GM12891 (cell line): ENCODE data around the gene DMAC2.

Experiments
- DNase-seq: peaks from one replicate; pipeline ENCODE4 v3.0.0; 2011; ENCODE audit warnings: low spot score; ENCODE audit not compliant: insufficient read length
- FAIRE-seq: peaks from 2 replicates; lab custom pipeline; 2011; peaks lifted over from hg19 to GRCh38; lab: Jason Lieb, UNC
- PAX5 ChIP-seq: IDR thresholded peaks from 2 replicates; pipeline ENCODE4 v1.6.1; 2011; ENCODE audit warnings: low read length, moderate library complexity, mild to moderate bottlenecking; ENCODE audit not compliant: insufficient read depth, severe bottlenecking
- POLR2A ChIP-seq: IDR thresholded peaks from 2 replicates; pipeline ENCODE4 v1.6.1; 2011; ENCODE audit warnings: low read depth, low read length, control low read depth
- POLR2AphosphoS5 ChIP-seq: IDR thresholded peaks from 2 replicates; pipeline ENCODE4 v1.6.1; 2011; ENCODE audit warnings: low read depth, low read length, control low read depth
- POU2F2 ChIP-seq: IDR thresholded peaks from 2 replicates; pipeline ENCODE4 v1.6.1; 2011; ENCODE audit warnings: low read depth, mild to moderate bottlenecking, control low read depth, low read length, moderate library complexity
- SPI1 ChIP-seq: IDR thresholded peaks from 2 replicates; pipeline ENCODE4 v1.6.1; 2011; ENCODE audit warnings: low read depth, low read length, control low read depth
- TAF1 ChIP-seq: IDR thresholded peaks from 2 replicates; pipeline ENCODE4 v1.6.1; 2011; ENCODE audit warnings: low read depth, low read length, control low read depth

The DMAC2 gene

DNA sequence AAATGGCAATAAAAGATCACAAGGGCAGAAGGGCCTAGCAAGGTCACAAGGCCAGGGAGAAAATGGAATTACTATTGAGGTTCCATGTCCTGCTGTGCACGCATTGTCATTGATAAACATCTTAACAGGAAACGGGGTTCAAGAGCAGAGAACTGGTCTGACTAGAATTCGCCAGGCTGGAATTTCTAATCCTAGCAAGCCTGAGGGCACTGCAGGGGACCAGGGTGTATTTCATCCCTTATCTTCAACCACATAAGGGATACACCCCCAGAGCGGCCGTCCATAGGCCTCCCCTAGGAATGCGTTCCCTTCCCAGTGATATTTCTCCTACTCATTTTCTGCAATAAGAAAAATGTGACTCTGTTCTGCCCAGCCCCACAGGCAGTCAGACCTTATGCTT, 22.8 kb upstream of the DMAC2 start:
- FAIRE-seq (no peak), DNase-seq (no peak)
- TF ChIP-seq PAX5 (no peak), TAF1 (no peak), POU2F2 (no peak), POLR2A (no peak), SPI1 (no peak), POLR2AphosphoS5 (no peak)

DNA sequence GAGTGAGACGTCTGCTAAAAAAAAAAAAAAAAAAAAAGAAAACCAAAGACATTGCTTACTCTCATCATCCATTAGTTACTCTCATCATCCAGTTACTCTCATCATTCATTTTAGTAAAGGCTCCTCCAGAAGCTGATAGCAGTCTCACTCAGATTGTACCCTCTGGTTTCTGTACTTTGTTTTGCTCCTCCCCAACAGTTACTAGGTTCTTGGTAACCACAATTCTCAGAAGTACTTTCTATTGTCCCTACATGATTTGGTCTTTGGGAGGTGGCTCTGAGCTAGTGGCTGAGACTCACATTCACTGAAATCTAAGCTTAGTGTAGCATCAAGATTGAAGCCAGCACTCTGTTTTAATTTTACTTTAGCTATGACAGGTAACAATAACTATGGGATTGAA, 17.5 kb upstream of the DMAC2 start:
- DNase-seq: no peak
- no peak for TF ChIP-seq POU2F2
- TF ChIP-seq PAX5: no peak
- no peak for TF ChIP-seq POLR2AphosphoS5
- no peak for TF ChIP-seq SPI1
- TF ChIP-seq POLR2A: no peak
- TF ChIP-seq TAF1: no peak
- FAIRE-seq: peak; percentile 88

DNA sequence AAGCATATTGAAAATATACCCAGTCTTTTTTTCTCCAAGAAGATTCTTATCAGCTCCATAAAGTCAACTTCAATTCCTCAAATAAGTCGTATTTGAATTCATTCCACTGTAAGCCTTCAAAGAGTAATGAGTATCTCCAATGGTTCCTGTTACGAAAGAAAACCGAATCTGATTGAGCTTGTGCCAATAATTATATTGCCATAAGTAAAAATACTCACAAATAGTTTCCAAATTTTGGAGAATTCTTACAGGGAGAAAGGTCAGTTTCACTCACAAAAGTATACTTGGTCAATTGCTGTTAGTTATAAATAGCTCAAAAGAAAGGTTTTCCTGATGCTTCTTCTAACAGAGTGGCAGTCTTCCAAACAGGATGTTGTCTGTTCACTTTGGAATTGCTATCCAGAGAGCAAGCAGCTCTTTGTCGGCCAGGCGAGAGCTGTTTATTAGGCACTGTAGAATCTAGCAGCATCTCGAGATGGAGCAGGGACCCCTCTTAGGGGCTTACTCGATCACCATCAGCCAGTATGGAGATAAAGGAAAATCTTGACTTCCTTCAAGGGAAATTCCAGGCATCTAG, 16.7 kb upstream of the DMAC2 start:
- no peak for TF ChIP-seq TAF1
- no peak for TF ChIP-seq POLR2AphosphoS5
- TF ChIP-seq POU2F2: no peak
- no peak for TF ChIP-seq PAX5
- TF ChIP-seq POLR2A: no peak
- no peak for TF ChIP-seq SPI1
- no peak for FAIRE-seq
- no peak for DNase-seq

- TF ChIP-seq POLR2A: no peak
- no peak for TF ChIP-seq POU2F2
- no peak for TF ChIP-seq POLR2AphosphoS5
- TF ChIP-seq SPI1: no peak
- no peak for TF ChIP-seq PAX5
- TF ChIP-seq TAF1: no peak
- no peak for FAIRE-seq
- DNase-seq: no peak
Observed at GRCh38 chr19:41455936-41456335, 16.2 kb upstream of the DMAC2 start.

- TF ChIP-seq SPI1: no peak
- TF ChIP-seq TAF1: no peak
- TF ChIP-seq POLR2AphosphoS5: no peak
- no peak for TF ChIP-seq PAX5
- TF ChIP-seq POU2F2: no peak
- TF ChIP-seq POLR2A: no peak
- no peak for FAIRE-seq
Observed at GRCh38 chr19:41452584-41453275, 13.0 kb upstream of the DMAC2 start.

GRCh38 chr19:41449865-41450178, 10.1 kb upstream of the DMAC2 start:
- DNase-seq (no peak), FAIRE-seq (peak; percentile 31)
- no peak for TF ChIP-seq TAF1
- TF ChIP-seq POU2F2: no peak
- TF ChIP-seq POLR2A: no peak
- no peak for TF ChIP-seq PAX5
- TF ChIP-seq SPI1: no peak
- no peak for TF ChIP-seq POLR2AphosphoS5

More at GRCh38 chr19:41452584-41453275, 13.0 kb upstream of the DMAC2 start:
- no peak for DNase-seq

DNA sequence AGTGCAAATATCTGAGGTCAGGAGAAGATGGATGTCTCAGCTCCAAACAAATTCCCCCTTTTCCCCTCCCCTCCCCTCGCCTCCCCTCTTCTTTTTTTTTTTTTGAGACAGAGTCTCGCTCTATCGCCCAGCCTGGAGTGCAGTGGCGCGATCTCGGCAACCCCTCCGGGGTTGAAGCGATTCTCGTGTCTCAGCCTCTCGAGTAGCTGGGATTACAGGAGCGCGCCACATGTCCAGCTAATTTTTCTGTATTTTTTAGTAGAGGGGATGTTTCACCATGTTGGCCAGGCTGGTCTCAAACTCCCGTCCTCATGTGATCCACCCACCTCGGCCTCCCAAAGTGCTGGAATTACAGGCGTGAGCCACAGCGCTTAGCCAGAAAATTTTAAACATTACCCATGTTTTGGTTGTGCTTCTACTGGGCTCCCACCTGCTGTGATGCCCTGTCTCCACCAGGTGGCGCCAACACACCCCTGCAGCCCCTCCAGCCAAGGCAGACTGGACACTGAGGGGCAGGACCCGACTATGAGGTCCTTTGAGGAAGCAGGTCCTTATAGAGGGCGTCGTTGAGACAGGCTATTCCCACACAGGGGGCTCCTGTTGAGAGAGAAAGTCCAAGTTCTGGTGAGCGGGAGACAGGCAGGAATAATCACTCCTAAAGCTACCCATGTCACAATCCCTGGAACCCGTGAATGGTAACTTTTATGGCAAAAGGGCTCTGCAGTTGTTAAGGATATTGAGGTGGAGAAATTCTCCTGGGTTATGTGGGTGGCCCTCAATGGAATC, 9.6 kb upstream of the DMAC2 start:
- peak; percentile 90 for FAIRE-seq

GRCh38 chr19:41447732-41448332, 8.1 kb upstream of the DMAC2 start:
- DNase-seq (no peak), FAIRE-seq (no peak)
- no peak for TF ChIP-seq SPI1
- no peak for TF ChIP-seq POLR2AphosphoS5
- no peak for TF ChIP-seq TAF1
- no peak for TF ChIP-seq PAX5
- TF ChIP-seq POLR2A: no peak
- no peak for TF ChIP-seq POU2F2

More for the DNA sequence above, 9.6 kb upstream of the DMAC2 start:
- TF ChIP-seq POU2F2: no peak
- TF ChIP-seq TAF1: no peak
- no peak for TF ChIP-seq PAX5
- no peak for TF ChIP-seq POLR2AphosphoS5
- TF ChIP-seq SPI1: no peak
- no peak for TF ChIP-seq POLR2A
- no peak for DNase-seq

- DNase-seq (no peak), FAIRE-seq (no peak)
- TF ChIP-seq POU2F2 (no peak), PAX5 (no peak), POLR2A (no peak)
Observed at GRCh38 chr19:41445575-41445974, 5.9 kb upstream of the DMAC2 start.

DNA sequence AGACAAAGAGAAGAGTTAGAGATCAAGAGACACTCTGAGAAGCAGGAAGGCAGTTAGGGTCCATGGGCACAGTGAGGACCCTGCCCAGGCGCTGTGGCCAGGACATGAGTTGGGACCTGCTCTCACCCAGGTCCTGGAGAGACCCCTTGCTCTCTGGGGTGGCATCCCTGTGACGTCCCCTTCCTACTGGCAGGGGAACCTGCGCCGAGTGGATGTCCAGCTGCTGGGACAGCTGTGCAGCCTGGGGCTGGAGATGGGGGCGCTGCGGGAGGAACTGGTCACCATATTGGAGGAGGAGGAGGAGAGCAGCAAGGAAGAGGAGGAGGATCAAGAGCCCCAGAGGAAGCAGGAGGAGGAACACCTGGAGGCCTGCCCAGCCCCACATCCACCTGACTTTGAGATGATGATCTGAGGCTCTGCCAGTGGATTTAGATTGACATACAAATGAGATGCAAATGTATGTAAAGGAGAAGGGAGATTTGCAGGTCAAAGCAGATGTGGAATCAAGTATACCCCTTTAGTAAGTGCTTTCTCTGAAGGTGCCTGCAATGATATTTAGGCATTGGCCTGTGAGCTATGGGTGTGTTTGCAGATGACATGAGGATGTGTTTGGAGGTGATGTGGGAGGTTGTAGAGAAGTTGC, 4.2 kb upstream of the DMAC2 start:
- TF ChIP-seq POU2F2: no peak
- no peak for TF ChIP-seq TAF1
- TF ChIP-seq PAX5: no peak
- TF ChIP-seq SPI1: no peak
- TF ChIP-seq POLR2AphosphoS5: no peak
- TF ChIP-seq POLR2A: no peak
- DNase-seq (no peak), FAIRE-seq (no peak)

DNA sequence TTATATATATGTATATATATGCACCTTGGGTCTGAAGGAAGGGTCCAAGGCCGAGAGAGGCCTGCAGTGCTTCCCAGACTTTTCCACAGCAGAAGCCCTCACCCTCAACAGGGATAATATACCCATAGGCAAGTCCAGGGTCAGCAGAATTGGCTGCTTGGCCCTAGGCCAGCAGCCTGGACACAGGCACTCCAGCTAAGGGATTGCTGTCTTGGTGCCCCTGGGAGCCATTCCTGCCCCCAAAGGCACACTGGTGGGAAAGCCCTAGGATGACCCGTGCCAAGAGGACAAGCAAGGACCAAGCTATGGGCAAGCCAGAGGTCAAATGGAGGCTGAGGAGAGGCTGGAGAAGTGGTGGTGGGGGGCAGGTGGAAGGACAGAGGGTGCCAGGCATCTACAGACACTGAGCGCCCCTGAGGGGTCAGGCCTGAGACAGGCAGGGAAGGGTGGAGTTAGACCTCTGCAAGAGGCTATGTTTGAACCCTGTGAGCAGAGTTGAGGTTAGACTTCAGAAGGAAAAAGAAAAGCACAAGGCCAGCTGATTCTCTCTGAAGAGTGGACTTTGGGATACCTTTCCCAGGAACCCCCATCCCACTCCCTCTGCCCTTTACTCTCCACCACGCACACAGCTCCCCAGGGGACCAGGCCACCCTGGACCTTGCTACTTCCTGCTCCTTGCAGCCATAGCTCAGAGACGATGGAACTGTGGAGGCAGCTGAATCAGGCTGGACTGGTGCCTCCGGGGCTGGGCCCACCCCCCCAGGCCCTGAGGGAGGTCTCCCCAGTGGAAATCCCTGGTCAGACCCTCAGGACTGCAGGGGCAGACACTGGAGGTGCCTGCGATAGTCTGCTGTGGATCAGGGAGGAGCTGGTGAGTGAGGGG, 3.0 kb upstream of the DMAC2 start, which contains the start of gene ERICH4:
Gene ERICH4 (plus strand): TSS at position 684 of the 883 bp plus-strand sequence. CDS start 14 bp downstream, at position 698.
- DNase-seq: no peak
- no peak for TF ChIP-seq POU2F2
- TF ChIP-seq TAF1: no peak
- TF ChIP-seq POLR2AphosphoS5: no peak
- TF ChIP-seq POLR2A: no peak
- TF ChIP-seq SPI1: no peak
- TF ChIP-seq PAX5: no peak
- FAIRE-seq: no peak
